Muscle of back (tissue), 11 donors: ENCODE results near the gene NELFB. TPM values are rescaled to one million over a fixed set of nuclear protein-coding genes. Genes with fewer than 3 reads are reported as not detected.

Experiments used
- DNase-seq, 3 donors: peaks; one replicate each; pipeline versions ENCODE4 v3.0.0 to v3.0.0-alpha.2; 2013
- polyA plus RNA-seq, 10 donors: library from polyadenylated mRNA; unstranded; fragments of 120-200 nt; gene quantifications; one replicate each; pipeline ENCODE4 v1.2.1, GENCODE V29; 2013; ENCODE audit not compliant: insufficient read length in 10 of 10

The NELFB gene
- polyA plus RNA-seq, 10 donors, result 39.3 to 55.4 (median 45.0) TPM

- no peak for DNase-seq
Observed at GRCh38 chr9:137311986-137312851, 57.1 kb downstream of the NELFB start.

- no peak for DNase-seq
Observed at GRCh38 chr9:137312852-137313325, 57.8 kb downstream of the NELFB start.

- DNase-seq, result no peak
Observed at GRCh38 chr9:137313326-137313936, 58.3 kb downstream of the NELFB start.

GRCh38 chr9:137313956-137314560 lies 58.9 kb downstream of the NELFB start:
- no peak for DNase-seq

- DNase-seq, result no peak
Observed at GRCh38 chr9:137314561-137315560, 59.7 kb downstream of the NELFB start.

GRCh38 chr9:137315581-137316011 lies 60.5 kb downstream of the NELFB start:
- no peak for DNase-seq

GRCh38 chr9:137316012-137316981 lies 61.2 kb downstream of the NELFB start:
- DNase-seq, result peak in 1 of 3 donors; percentile 70

- no peak for DNase-seq
Observed at GRCh38 chr9:137317021-137317717, 62.0 kb downstream of the NELFB start.

GRCh38 chr9:137317718-137318511 lies 62.8 kb downstream of the NELFB start:
- DNase-seq, result no peak

- no peak for DNase-seq
Observed at GRCh38 chr9:137318602-137319001, 63.5 kb downstream of the NELFB start.

GRCh38 chr9:137319011-137319738 lies 64.0 kb downstream of the NELFB start:
- DNase-seq, result peak in 1 of 3 donors; percentile 39

- no peak for DNase-seq
Observed at GRCh38 chr9:137319739-137320551, 64.8 kb downstream of the NELFB start.

GRCh38 chr9:137320555-137321384 lies 65.6 kb downstream of the NELFB start:
- DNase-seq, result peak in 1 of 3 donors; percentile 55

- no peak for DNase-seq
Observed at GRCh38 chr9:137321726-137322361, 66.7 kb downstream of the NELFB start.
